GM12878 (cell line): ENCODE results near the gene SLX4IP. TPM values are rescaled to one million over a fixed set of nuclear protein-coding genes. Genes with fewer than 3 reads are reported as not detected.
A peak's percentile ranks its signal among the peaks of the same experiment; 100 is the strongest.

Experiments used
- ATAC-seq: fragments of 200-7000 bp; cut with Tn5 transposase; 3 replicates; pipeline ENCODE4 v1.9.1; 2020; ENCODE audit warnings: mild to moderate bottlenecking, moderate library complexity
- BruUV-seq: library from RNA; stranded (reverse); fragments of 400-500 nt; replicated peaks from 2 replicates; lab custom pipeline; 2021; lab: Mats Ljungman, UMichigan
- CTCF ChIA-PET: fragments of 300-600 bp; sonication (Branson Sonifier 250); formaldehyde crosslinking; extraction: SDS; loops from one replicate; lab custom pipeline; 2021; ENCODE audit warnings: inconsistent platforms; lab: Yijun Ruan, JAX
- POLR2A ChIA-PET: fragments of 350-600 bp; formaldehyde crosslinking; extraction: SDS; loops from one replicate; lab custom pipeline; 2021; ENCODE audit warnings: inconsistent platforms; lab: Charles Lee
- RAD21 ChIA-PET: fragments of 300-600 bp; sonication (Branson Sonifier 250); formaldehyde crosslinking; loops from one replicate; lab custom pipeline; 2023; ENCODE audit warnings: antibody characterized with exemption; ENCODE audit not compliant: unreplicated experiment; lab: Charles Lee
- SMC1A ChIA-PET: fragments of 300-600 bp; sonication (Branson Sonifier 250); formaldehyde crosslinking; loops from one replicate; lab custom pipeline; 2023; ENCODE audit not compliant: unreplicated experiment, uncharacterized antibody; lab: Charles Lee
- DNase-seq: peaks from one replicate; pipeline ENCODE4 v3.0.0-alpha.2; 2011; ENCODE audit warnings: low read depth, low spot score
- FAIRE-seq: peaks from 3 replicates; lab custom pipeline; 2011; peaks lifted over from hg19 to GRCh38; lab: Jason Lieb, UNC
- H2AFZ ChIP-seq: 2 replicates; pipeline ENCODE4 v1.6.0; 2011; ENCODE audit warnings: low read depth, low read length, control low read depth; ENCODE audit not compliant: control insufficient read depth
- H3K27ac ChIP-seq: 2 replicates; pipeline ENCODE4 v1.5.1; 2011; ENCODE audit warnings: control low read depth; ENCODE audit not compliant: control insufficient read depth, insufficient read depth
- H3K27me3 ChIP-seq, 2 experiments: replicated peaks in 1 of 2; 2 replicates each; pipeline versions ENCODE4 v1.6.0 to v1.6.1; 2011; ENCODE audit warnings: low read length in 1 of 2; ENCODE audit not compliant: control insufficient read depth in 2 of 2, insufficient read depth in 2 of 2
- H3K36me3 ChIP-seq, 2 experiments: 2 replicates each; pipeline ENCODE4 v1.5.1; 2011; ENCODE audit warnings: low read length in 1 of 2; ENCODE audit not compliant: control insufficient read depth in 2 of 2, insufficient read depth in 2 of 2
- H3K4me1 ChIP-seq: 2 replicates; pipeline ENCODE4 v1.6.1; 2011; ENCODE audit warnings: mild to moderate bottlenecking, low read length, moderate library complexity, mixed read lengths; ENCODE audit not compliant: control insufficient read depth, insufficient read depth
- H3K4me2 ChIP-seq: 2 replicates; pipeline ENCODE4 v1.6.0; 2011; ENCODE audit warnings: control low read depth; ENCODE audit not compliant: control insufficient read depth, insufficient read depth
- H3K4me3 ChIP-seq: fragments of 200-600 bp; sonication (generic); 2 replicates; pipeline ENCODE4 v1.5.1; 2016
- H3K79me2 ChIP-seq: 2 replicates; pipeline ENCODE4 v1.6.0; 2011; ENCODE audit warnings: low read length; ENCODE audit not compliant: control insufficient read depth, insufficient read depth
- H3K9ac ChIP-seq: 2 replicates; pipeline ENCODE4 v1.8.0; 2011; ENCODE audit warnings: low read length, control low read depth, mixed read lengths; ENCODE audit not compliant: control insufficient read depth, insufficient read depth
- H3K9me3 ChIP-seq: replicated peaks from 3 replicates; pipeline ENCODE4 v1.5.1; 2011; ENCODE audit warnings: mild to moderate bottlenecking, low read length; ENCODE audit not compliant: control insufficient read depth, insufficient read depth
- H4K20me1 ChIP-seq: 2 replicates; pipeline ENCODE4 v1.6.0; 2011; ENCODE audit not compliant: control insufficient read depth, insufficient read depth
- EGR1 ChIP-seq, 2 experiments: IDR thresholded peaks; 1 replicate in 1 of 2; 2 replicates in 1 of 2; pipeline ENCODE4 v1.6.1; 2011 to 2012; ENCODE audit warnings: low read depth in 2 of 2, low read length in 2 of 2, borderline replicate concordance in 1 of 2, mild to moderate bottlenecking in 1 of 2, moderate library complexity in 1 of 2
- PML ChIP-seq: IDR thresholded peaks from 2 replicates; pipeline ENCODE4 v1.6.1; 2012; ENCODE audit warnings: low read length, inconsistent platforms
- TCF3 ChIP-seq: IDR thresholded peaks from 2 replicates; pipeline ENCODE4 v1.6.1; 2012; ENCODE audit warnings: low read depth, mild to moderate bottlenecking, low read length, borderline replicate concordance; ENCODE audit not compliant: insufficient read depth
- ZNF622 ChIP-seq: fragments of 450-650 bp; IDR thresholded peaks from 2 replicates; pipeline ENCODE4 v1.6.1; 2017; ENCODE audit warnings: mild to moderate bottlenecking, inconsistent platforms
- WGBS: methylation state at CpG from one replicate; pipeline ENCODE4 v1.1.6; 2016; ENCODE audit warnings: low lambda C conversion rate; ENCODE audit not compliant: insufficient replicate concordance, insufficient coverage; ENCODE audit errors: missing lambda C conversion rate; 5-methylcytosine and 5-hydroxymethylcytosine counted together
- in situ Hi-C: fragments of 300-500 bp; cut with MboI; formaldehyde crosslinking; loops from 9 replicates; pipeline ENCODE4 v1.14.3; 2018; ENCODE audit warnings: mixed read lengths
- intact Hi-C: fragments of 100-400 bp; cut with micrococcal nuclease; formaldehyde crosslinking; loops from one replicate; pipeline ENCODE4 v1.14.2; 2022; ENCODE audit not compliant: unreplicated experiment
- polyA plus RNA-seq, 11 experiments: library from polyadenylated mRNA; depleted of rRNA in 4 of 11; unstranded in 6 of 11; stranded (reverse) in 5 of 11; fragments of >200 nt; fragmentation: Nextera tagmentation in 4 of 11; fragmentation: Illumina TruSeq in 1 of 11; extraction: Ambion mirVana in 4 of 11; extraction: Trizol in 1 of 11; gene quantifications; 1 replicate in 1 of 11; 2 replicates in 10 of 11; pipeline versions ENCODE4 v1.2.1 to v1.2.3, GENCODE V29; 2011 to 2016; ENCODE audit warnings: inconsistent platforms in 2 of 11, missing spikeins in 2 of 11, low read depth in 1 of 11
- total RNA-seq, 4 experiments: library from RNA; depleted of rRNA in 3 of 4; stranded (reverse); fragments of >200 nt in 3 of 4; fragmentation: Illumina TruSeq in 1 of 4; extraction: Trizol in 1 of 4; gene quantifications; 2 replicates each; pipeline versions ENCODE4 v1.2.1 to v1.2.3, GENCODE V29; 2013 to 2021
- TF ChIP-seq, protein P1 (sequence below): IDR thresholded peaks from 2 replicates; pipeline ENCODE4 v1.6.1; 2012; ENCODE audit warnings: improper control_type of control experiment, low read depth, low read length; ENCODE audit not compliant: insufficient replicate concordance

The SLX4IP gene
- total and polyA plus RNA-seq, 10 of the 15 experiments (the other 5 are each of a cell fraction or from before 2014, with no cell fraction given): 2.2 to 11.0 (median 6.3) TPM

GRCh38 chr20:10513061-10513460, 78.0 kb downstream of the SLX4IP start:
- Histone ChIP-seq H3K4me1 (peaks cover 32% of the 10 kb centered on the region), H3K36me3 (no peaks in the 10 kb centered on the region), H3K79me2 (peaks cover 5% of the 10 kb centered on the region), H4K20me1 (no peaks in the 10 kb centered on the region), H3K4me3 (no peak overlapping the region), H3K4me2 (no peak overlapping the region), H3K27me3 (no peaks in the 10 kb centered on the region), H3K9ac (no peak overlapping the region), H3K9me3 (no peaks in the 10 kb centered on the region), H2AFZ (no peak overlapping the region), H3K27ac (0 out of 2 replicates have a peak overlapping the region, but pooled peaks have one; percentile 20)
- intact Hi-C loops (loop anchor here (5.0 kb wide), 1 partner anchor 81 kb away; the partner anchor contains the start of gene MKKS), in situ Hi-C loops (no loop called here)
- FAIRE-seq (no peak), DNase-seq (no peak), ATAC-seq (no peak)
- WGBS: 84% methylated on average over 2 of the region's 2 CpGs
- ChIA-PET POLR2A (interaction anchor here (0.5 to 1.7 kb wide), 4 partner anchors 39 to 1909 kb away, joined by 3 to 7 read pairs (median 6); no protein-coding TSS in a partner anchor), SMC1A (interaction anchor here (0.9 to 8.8 kb wide), 11 partner anchors 8 to 62 kb away, joined by 3 to 76 read pairs (median 6); no protein-coding TSS in a partner anchor), RAD21 (interaction anchor here (0.5 to 5.9 kb wide), 8 partner anchors 8 to 140 kb away, joined by 3 to 77 read pairs (median 6); no protein-coding TSS in a partner anchor), CTCF (interaction anchor here (0.7 to 7.5 kb wide), 16 partner anchors 9 to 158 kb away, joined by 3 to 46 read pairs (median 3); partner anchors contain the start of gene MKKS)
- TF ChIP-seq ZNF622: no peak
- TF ChIP-seq, protein P1, sequence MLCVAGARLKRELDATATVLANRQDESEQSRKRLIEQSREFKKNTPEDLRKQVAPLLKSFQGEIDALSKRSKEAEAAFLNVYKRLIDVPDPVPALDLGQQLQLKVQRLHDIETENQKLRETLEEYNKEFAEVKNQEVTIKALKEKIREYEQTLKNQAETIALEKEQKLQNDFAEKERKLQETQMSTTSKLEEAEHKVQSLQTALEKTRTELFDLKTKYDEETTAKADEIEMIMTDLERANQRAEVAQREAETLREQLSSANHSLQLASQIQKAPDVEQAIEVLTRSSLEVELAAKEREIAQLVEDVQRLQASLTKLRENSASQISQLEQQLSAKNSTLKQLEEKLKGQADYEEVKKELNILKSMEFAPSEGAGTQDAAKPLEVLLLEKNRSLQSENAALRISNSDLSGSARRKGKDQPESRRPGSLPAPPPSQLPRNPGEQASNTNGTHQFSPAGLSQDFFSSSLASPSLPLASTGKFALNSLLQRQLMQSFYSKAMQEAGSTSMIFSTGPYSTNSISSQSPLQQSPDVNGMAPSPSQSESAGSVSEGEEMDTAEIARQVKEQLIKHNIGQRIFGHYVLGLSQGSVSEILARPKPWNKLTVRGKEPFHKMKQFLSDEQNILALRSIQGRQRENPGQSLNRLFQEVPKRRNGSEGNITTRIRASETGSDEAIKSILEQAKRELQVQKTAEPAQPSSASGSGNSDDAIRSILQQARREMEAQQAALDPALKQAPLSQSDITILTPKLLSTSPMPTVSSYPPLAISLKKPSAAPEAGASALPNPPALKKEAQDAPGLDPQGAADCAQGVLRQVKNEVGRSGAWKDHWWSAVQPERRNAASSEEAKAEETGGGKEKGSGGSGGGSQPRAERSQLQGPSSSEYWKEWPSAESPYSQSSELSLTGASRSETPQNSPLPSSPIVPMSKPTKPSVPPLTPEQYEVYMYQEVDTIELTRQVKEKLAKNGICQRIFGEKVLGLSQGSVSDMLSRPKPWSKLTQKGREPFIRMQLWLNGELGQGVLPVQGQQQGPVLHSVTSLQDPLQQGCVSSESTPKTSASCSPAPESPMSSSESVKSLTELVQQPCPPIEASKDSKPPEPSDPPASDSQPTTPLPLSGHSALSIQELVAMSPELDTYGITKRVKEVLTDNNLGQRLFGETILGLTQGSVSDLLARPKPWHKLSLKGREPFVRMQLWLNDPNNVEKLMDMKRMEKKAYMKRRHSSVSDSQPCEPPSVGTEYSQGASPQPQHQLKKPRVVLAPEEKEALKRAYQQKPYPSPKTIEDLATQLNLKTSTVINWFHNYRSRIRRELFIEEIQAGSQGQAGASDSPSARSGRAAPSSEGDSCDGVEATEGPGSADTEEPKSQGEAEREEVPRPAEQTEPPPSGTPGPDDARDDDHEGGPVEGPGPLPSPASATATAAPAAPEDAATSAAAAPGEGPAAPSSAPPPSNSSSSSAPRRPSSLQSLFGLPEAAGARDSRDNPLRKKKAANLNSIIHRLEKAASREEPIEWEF: no peak
- no peak for TF ChIP-seq TCF3
- no peak for TF ChIP-seq EGR1 (IDR thresholded peaks at IDR 0.05; ENCODE audit: borderline replicate concordance in 1 of 2, low read depth in 2 of 2, low read length in 2 of 2)
- no peak for TF ChIP-seq PML
- no TSS peak for BruUV-seq
